Adrenal gland (tissue), 5 donors: Measurements from ENCODE around the gene PIK3R1.

Source experiments
- POLR2A ChIP-seq, 2 donors: fragments of 450-650 bp; IDR thresholded peaks; one replicate each; pipeline ENCODE4 v1.6.1; 2017; ENCODE audit warnings: antibody characterized with exemption in 2 of 2, mild to moderate bottlenecking in 2 of 2, moderate library complexity in 1 of 2
- TF ChIP-seq, protein P1 (sequence below), 6 experiments: fragments of 450-650 bp in 4 of 6; fragments of 200-600 bp in 2 of 6; sonication (generic) in 1 of 6; IDR thresholded peaks; 1 replicate in 5 of 6; 2 replicates in 1 of 6; pipeline versions ENCODE4 v1.5.1 to v1.8.0; 2016 to 2021; ENCODE audit warnings: antibody characterized with exemption in 6 of 6, mild to moderate bottlenecking in 2 of 6, moderate library complexity in 1 of 6
- donor health status: DM: no; HTN: no; CAD: no.

DNA sequence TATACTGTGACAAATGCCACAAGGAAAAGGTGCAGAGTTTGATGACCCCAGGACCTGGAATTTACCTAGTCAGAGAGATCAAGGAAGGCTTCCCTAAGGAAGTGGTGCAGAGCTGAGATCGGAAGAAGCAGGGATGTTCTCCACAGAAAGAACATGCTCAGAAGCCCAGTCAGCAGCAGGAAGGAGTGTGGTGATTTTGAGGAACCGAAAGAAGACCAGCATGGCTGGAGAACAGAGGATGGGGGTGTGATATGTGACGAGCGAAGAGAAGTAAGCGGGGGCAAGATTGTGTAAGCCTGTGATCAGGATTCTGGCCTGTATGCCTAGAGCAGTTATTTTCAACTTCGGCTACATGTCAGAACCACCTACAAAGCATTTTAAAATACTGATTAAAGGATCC is 18.7 kb upstream of the PIK3R1 start:
- TF ChIP-seq, protein P1, sequence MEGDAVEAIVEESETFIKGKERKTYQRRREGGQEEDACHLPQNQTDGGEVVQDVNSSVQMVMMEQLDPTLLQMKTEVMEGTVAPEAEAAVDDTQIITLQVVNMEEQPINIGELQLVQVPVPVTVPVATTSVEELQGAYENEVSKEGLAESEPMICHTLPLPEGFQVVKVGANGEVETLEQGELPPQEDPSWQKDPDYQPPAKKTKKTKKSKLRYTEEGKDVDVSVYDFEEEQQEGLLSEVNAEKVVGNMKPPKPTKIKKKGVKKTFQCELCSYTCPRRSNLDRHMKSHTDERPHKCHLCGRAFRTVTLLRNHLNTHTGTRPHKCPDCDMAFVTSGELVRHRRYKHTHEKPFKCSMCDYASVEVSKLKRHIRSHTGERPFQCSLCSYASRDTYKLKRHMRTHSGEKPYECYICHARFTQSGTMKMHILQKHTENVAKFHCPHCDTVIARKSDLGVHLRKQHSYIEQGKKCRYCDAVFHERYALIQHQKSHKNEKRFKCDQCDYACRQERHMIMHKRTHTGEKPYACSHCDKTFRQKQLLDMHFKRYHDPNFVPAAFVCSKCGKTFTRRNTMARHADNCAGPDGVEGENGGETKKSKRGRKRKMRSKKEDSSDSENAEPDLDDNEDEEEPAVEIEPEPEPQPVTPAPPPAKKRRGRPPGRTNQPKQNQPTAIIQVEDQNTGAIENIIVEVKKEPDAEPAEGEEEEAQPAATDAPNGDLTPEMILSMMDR (IDR thresholded peaks at IDR 0.05), result no peak
- no peak for TF ChIP-seq POLR2A (IDR thresholded peaks at IDR 0.05)
